B cell (primary cell): Measurements from ENCODE around the gene EFR3B. TPM values are rescaled to one million over a fixed set of nuclear protein-coding genes. Genes with fewer than 3 reads are reported as not detected.
"Not testable (repeated sequence)": the region's sequence is repeated elsewhere in the genome, so short reads cannot be mapped to it uniquely, and the experiment has no call there.

Experiments used
- ATAC-seq: fragments of 200-7000 bp; cut with Tn5 transposase; one replicate; pipeline ENCODE4 v1.10.0; 2021; ENCODE audit warnings: low read depth, mild to moderate bottlenecking, moderate number of reproducible peaks, moderate library complexity
- CTCF ChIA-PET: fragments of 350-600 bp; sonication (Branson Sonifier 250); formaldehyde crosslinking; loops from one replicate; lab custom pipeline; 2021; ENCODE audit warnings: antibody characterized with exemption, inconsistent platforms; lab: Charles Lee
- POLR2A ChIA-PET: fragments of 350-600 bp; sonication (Branson Sonifier 250); formaldehyde crosslinking; loops from one replicate; lab custom pipeline; 2021; ENCODE audit warnings: antibody characterized with exemption; lab: Charles Lee
- DNase-seq: peaks from one replicate; pipeline ENCODE4 v3.0.0; 2013
- H2AFZ ChIP-seq: 2 replicates; pipeline ENCODE4 v1.6.1; 2012; ENCODE audit warnings: mild to moderate bottlenecking, low read depth, low read length; ENCODE audit not compliant: insufficient read depth, poor library complexity, severe bottlenecking
- H3K27ac ChIP-seq, 2 donors: 1 replicate in 1 of 2; 2 replicates in 1 of 2; pipeline ENCODE4 v1.5.1; 2012 to 2013; ENCODE audit warnings: low read length in 2 of 2, mild to moderate bottlenecking in 2 of 2, moderate library complexity in 1 of 2
- H3K27me3 ChIP-seq, 4 experiments: fragments of 200-600 bp in 1 of 4; sonication (generic) in 1 of 4; replicated peaks in 1 of 4; 1 replicate in 2 of 4; 2 replicates in 2 of 4; pipeline versions ENCODE4 v1.6.1 to v1.7.0; 2013 to 2016; ENCODE audit warnings: low read length in 3 of 4, mild to moderate bottlenecking in 2 of 4, mixed read lengths in 1 of 4, moderate library complexity in 1 of 4; ENCODE audit not compliant: insufficient read depth in 4 of 4, control insufficient read depth in 3 of 4; ENCODE audit errors: control extremely low read depth in 1 of 4
- H3K36me3 ChIP-seq, 2 experiments: replicated peaks in 1 of 2; 1 replicate in 1 of 2; 2 replicates in 1 of 2; pipeline versions ENCODE4 v1.6.1 to v1.7.1; 2013; ENCODE audit warnings: low read length in 1 of 2; ENCODE audit not compliant: insufficient read depth in 2 of 2, control insufficient read depth in 1 of 2; ENCODE audit errors: control extremely low read depth in 1 of 2, extremely low read depth in 1 of 2
- H3K4me1 ChIP-seq, 2 donors: fragments of 200-600 bp in 1 of 2; sonication (generic) in 1 of 2; 1 replicate in 1 of 2; 2 replicates in 1 of 2; pipeline versions ENCODE4 v1.5.1 to v1.6.1; 2013 to 2017; ENCODE audit warnings: low read length in 2 of 2; ENCODE audit not compliant: control insufficient read depth in 2 of 2, insufficient read depth in 2 of 2
- H3K4me2 ChIP-seq: replicated peaks from 2 replicates; pipeline ENCODE3; 2012; ENCODE audit warnings: mild to moderate bottlenecking, low read depth, low read length; ENCODE audit not compliant: poor library complexity, severe bottlenecking
- H3K4me3 ChIP-seq, 5 experiments: fragments of 200-600 bp in 1 of 5; sonication (generic) in 1 of 5; 1 replicate in 3 of 5; 2 replicates in 2 of 5; pipeline versions ENCODE4 v1.5.1 to v1.7.0; 2011 to 2016; ENCODE audit warnings: low read length in 4 of 5, mild to moderate bottlenecking in 4 of 5, low read depth in 2 of 5, control low read depth in 1 of 5, moderate library complexity in 1 of 5; ENCODE audit not compliant: insufficient read depth in 1 of 5; ENCODE audit errors: control extremely low read depth in 1 of 5, extremely low read depth in 1 of 5
- H3K79me2 ChIP-seq: fragments of 200-600 bp; sonication (generic); one replicate; pipeline ENCODE4 v1.6.0; 2016; ENCODE audit warnings: low read length; ENCODE audit not compliant: control insufficient read depth, insufficient read depth
- H3K9ac ChIP-seq: fragments of 200-600 bp; sonication (generic); 2 replicates; pipeline ENCODE4 v1.6.1; 2017; ENCODE audit warnings: mild to moderate bottlenecking, low read length, moderate library complexity
- H3K9me3 ChIP-seq, 3 donors: one replicate each; pipeline versions ENCODE4 v1.6.1 to v1.7.1; 2013; ENCODE audit warnings: low read length in 2 of 3; ENCODE audit not compliant: control insufficient read depth in 2 of 3, insufficient read depth in 1 of 3; ENCODE audit errors: control extremely low read depth in 1 of 3
- H4K20me1 ChIP-seq: 2 replicates; pipeline ENCODE4 v1.6.0; 2012; ENCODE audit warnings: mild to moderate bottlenecking, low read length; ENCODE audit not compliant: insufficient read depth, control insufficient read depth, poor library complexity, severe bottlenecking
- H3K27ac Mint-ChIP-seq: one replicate; pipeline ENCODE4 v1.8.0; 2021; ENCODE audit warnings: mixed read lengths
- H3K27me3 Mint-ChIP-seq: one replicate; pipeline ENCODE4 v1.8.0; 2021; ENCODE audit warnings: mixed read lengths
- H3K4me1 Mint-ChIP-seq: one replicate; pipeline ENCODE4 v1.8.0; 2021; ENCODE audit warnings: mixed read lengths
- H3K4me3 Mint-ChIP-seq: one replicate; pipeline ENCODE4 v1.8.0; 2021; ENCODE audit warnings: mixed read lengths
- H3K9me3 Mint-ChIP-seq: one replicate; pipeline ENCODE4 v1.8.0; 2022; ENCODE audit warnings: mixed read lengths; ENCODE audit not compliant: insufficient read depth
- CTCF ChIP-seq: fragments of 200-600 bp; IDR thresholded peaks from one replicate; pipeline ENCODE4 v1.8.0; 2022; ENCODE audit warnings: antibody characterized with exemption, mild to moderate bottlenecking
- EZH2 ChIP-seq: IDR thresholded peaks from 2 replicates; pipeline ENCODE4 v1.6.1; 2012; ENCODE audit warnings: borderline replicate concordance, low read depth, mild to moderate bottlenecking, moderate library complexity, low read length; ENCODE audit not compliant: insufficient read depth, poor library complexity, severe bottlenecking
- WGBS: methylation state at CpG from one replicate; pipeline ENCODE4 v1.1.5; 2013; ENCODE audit warnings: missing lambda C conversion rate; ENCODE audit not compliant: insufficient coverage; 5-methylcytosine and 5-hydroxymethylcytosine counted together
- intact Hi-C: fragments of 100-400 bp; cut with micrococcal nuclease; formaldehyde crosslinking; loops from one replicate; pipeline ENCODE4 v1.10.0; 2022
- polyA plus RNA-seq: library from polyadenylated mRNA; depleted of rRNA; stranded (reverse); fragments of >200 nt; gene quantifications from 2 replicates; pipeline ENCODE4 v1.2.3, GENCODE V29; 2012
- total RNA-seq, 2 donors: library from RNA; stranded (reverse); fragments of 120-200 nt in 1 of 2; gene quantifications; 1 replicate in 1 of 2; 2 replicates in 1 of 2; pipeline versions ENCODE4 v1.2.3 to v1.2.4, GENCODE V29; 2013 to 2022

The EFR3B gene
- total and polyA plus RNA-seq, 2 donors (not counting 1 experiment from before 2014, with no cell fraction given): 0.15 TPM; not detected in 1

GRCh38 chr2:25162061-25162460 is 120.2 kb downstream of the EFR3B start:
- peak overlapping the region; percentile 74 for H2AFZ ChIP-seq
- H3K4me2 ChIP-seq: peak overlapping the region; percentile 76
- H3K27ac ChIP-seq: peak overlapping the region; percentile 34 to 83
- DNase-seq, H3K79me2 ChIP-seq, H3K27ac Mint-ChIP-seq, POLR2A ChIA-PET, H4K20me1 ChIP-seq, H3K27me3 Mint-ChIP-seq, H3K36me3 ChIP-seq, ATAC-seq, H3K9me3 Mint-ChIP-seq, H3K27me3 ChIP-seq, H3K9ac ChIP-seq: not testable (repeated sequence)
- CTCF ChIA-PET: interaction anchor here (8.2 kb wide), 1 partner anchor 34 kb away, joined by 109 read pairs; no protein-coding TSS in a partner anchor
- peak overlapping the region; percentile 61 for H3K4me3 Mint-ChIP-seq
- H3K4me1 Mint-ChIP-seq: peaks cover 40% of the 10 kb centered on the region
- H3K4me3 ChIP-seq: peak overlapping the region in 1 of 5 experiments; percentile 54
- intact Hi-C loops: loop anchor here (10.0 kb wide), 2 partner anchors 117 to 203 kb away; partner anchors contain the start of gene EFR3B
- H3K9me3 ChIP-seq: peaks cover 0 to 11% (median 0%) of the 10 kb centered on the region in 3 donors
- 100% methylated on average over 1 of the region's 7 CpGs for WGBS
- peaks cover 30 to 35% of the 10 kb centered on the region in 2 donors for H3K4me1 ChIP-seq

GRCh38 chr2:25164561-25164960 is 122.7 kb downstream of the EFR3B start:
- ATAC-seq (no peak), DNase-seq (no peak)
- intact Hi-C loops: loop anchor here (10.0 kb wide), 2 partner anchors 120 to 200 kb away; partner anchors contain the start of gene EFR3B
- CTCF ChIA-PET: interaction anchor here (0.7 to 8.2 kb wide), 8 partner anchors 10 to 535 kb away, joined by 3 to 109 read pairs (median 8); no protein-coding TSS in a partner anchor
- peaks cover 9% of the 10 kb centered on the region for H3K79me2 ChIP-seq
- peaks cover 24% of the 10 kb centered on the region for H3K27me3 Mint-ChIP-seq
- peaks cover 48 to 49% of the 10 kb centered on the region in 2 donors for H3K4me1 ChIP-seq
- peaks cover 0 to 17% (median 0%) of the 10 kb centered on the region in 3 donors for H3K9me3 ChIP-seq
- no peak overlapping the region for H3K27ac ChIP-seq
- H2AFZ ChIP-seq: no peak overlapping the region
- no peaks in the 10 kb centered on the region for H3K36me3 ChIP-seq
- no peak overlapping the region for H3K27ac Mint-ChIP-seq
- H3K4me3 ChIP-seq: no peak overlapping the region
- peaks cover 0 to 26% (median 14%) of the 10 kb centered on the region in 4 experiments for H3K27me3 ChIP-seq
- no peak overlapping the region for H3K4me2 ChIP-seq
- WGBS: 94% methylated on average over 8 of the region's 8 CpGs
- H3K9me3 Mint-ChIP-seq: no peaks in the 10 kb centered on the region
- peaks cover 52% of the 10 kb centered on the region for H3K4me1 Mint-ChIP-seq
- TF ChIP-seq EZH2: no peak
- no peak for TF ChIP-seq CTCF
- POLR2A ChIA-PET: interaction anchor here (0.7 to 1.6 kb wide), 2 partner anchors 198 to 339 kb away, joined by 3 to 4 read pairs; no protein-coding TSS in a partner anchor
- H4K20me1 ChIP-seq: no peaks in the 10 kb centered on the region
- H3K9ac ChIP-seq: no peak overlapping the region
- no peak overlapping the region for H3K4me3 Mint-ChIP-seq
